Dermis blood vessel endothelial cell (primary cell): ENCODE results near the gene FANCD2. TPM values are rescaled to one million over a fixed set of nuclear protein-coding genes. Genes with fewer than 3 reads are reported as not detected.
"Not testable (repeated sequence)": the region's sequence is repeated elsewhere in the genome, so short reads cannot be mapped to it uniquely, and the experiment has no call there.

Source experiments
- DNase-seq: peaks from one replicate; pipeline ENCODE4 v3.0.0; 2010
- total RNA-seq: library from RNA; depleted of rRNA; stranded (reverse); fragments of >200 nt; gene quantifications from 2 replicates; pipeline ENCODE4 v1.2.3, GENCODE V29; 2014

FANCD2 gene
- total RNA-seq, 1 donor from 2014 or later = 15.0 TPM

DNA sequence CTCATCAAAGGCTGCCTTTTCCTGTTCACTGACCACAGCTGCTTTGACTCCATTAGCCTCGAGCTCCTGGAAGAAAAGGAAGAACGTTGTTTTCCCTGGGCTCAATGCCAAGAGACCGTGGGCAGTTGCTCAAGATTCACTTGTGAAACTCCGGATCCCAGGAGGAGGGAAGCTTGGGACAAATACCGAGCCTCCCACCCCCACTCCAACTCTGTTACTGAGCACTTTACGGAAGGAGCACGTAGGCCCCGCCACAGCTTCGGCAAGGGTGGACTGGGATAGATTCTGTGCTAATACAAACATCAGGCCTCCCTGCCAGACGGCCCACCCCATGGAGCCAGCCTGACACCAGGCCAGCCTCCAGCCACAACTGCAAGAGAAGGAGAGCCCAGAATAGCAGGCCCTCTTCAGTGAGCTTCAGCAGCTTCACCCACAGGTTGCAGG is 10.8 kb upstream of the FANCD2 start:
- DNase-seq = peak; percentile 93

GRCh38 chr3:10017636-10018292 is 8.5 kb upstream of the FANCD2 start:
- DNase-seq = no peak

DNA sequence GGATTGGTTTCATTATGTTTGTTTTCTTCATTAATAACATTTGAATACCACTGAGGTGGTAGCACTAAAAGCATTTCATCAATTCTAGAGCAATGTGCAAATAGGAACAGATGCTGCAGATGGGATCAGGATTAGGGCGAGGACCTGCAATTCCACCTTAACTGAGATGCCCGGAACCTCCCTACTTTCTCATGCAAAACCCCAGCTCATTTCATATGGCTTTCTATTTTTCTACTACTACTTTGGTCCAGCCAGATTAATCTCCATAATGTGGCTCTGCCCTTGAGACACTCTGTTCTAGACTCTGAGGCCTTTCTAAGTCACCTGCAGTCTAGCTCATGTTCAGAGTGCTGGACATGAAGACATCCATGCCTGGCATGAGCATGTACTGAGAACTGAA is 7.4 kb upstream of the FANCD2 start:
- not testable (repeated sequence) for DNase-seq

GRCh38 chr3:10019326-10019725 is 6.9 kb upstream of the FANCD2 start:
- DNase-seq = no peak

GRCh38 chr3:10021856-10022775 is 4.1 kb upstream of the FANCD2 start:
- no peak for DNase-seq

DNA sequence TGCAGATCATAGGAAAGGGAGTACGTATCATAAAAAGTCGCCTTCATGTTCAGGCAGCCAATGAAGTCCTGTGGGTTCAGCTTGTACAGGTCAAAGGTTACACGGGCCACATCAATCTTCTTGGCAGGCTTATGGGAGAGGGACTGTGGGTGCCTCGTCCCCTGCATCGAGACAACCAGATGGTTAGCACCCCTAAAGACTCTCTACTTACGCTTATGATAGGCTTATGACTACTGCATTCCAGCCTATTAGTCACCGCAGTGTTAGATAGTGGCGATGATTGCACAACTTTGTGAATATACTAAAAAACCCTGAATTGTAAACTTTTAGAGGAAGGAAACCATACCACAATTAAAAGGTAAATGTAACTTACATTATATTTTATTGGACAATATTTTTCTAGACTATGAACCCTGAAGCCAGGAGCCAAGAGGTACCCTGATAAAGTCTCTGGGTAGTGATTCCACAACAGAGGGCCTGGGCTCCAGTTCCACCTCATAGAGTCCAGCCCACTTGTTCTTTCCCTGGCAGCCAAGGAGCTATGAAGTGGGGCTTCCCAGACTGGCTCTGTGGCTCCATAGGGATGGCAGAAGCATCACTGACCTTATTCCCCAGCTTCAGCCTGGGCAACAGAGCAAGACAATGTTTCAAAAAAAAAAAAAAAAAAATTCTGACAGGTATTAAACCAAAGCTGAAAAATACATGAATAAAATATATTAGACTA is 2.5 kb upstream of the FANCD2 start:
- DNase-seq = no peak

- no peak for DNase-seq
These were observed 793 bp upstream of the FANCD2 start for GRCh38 chr3:10025205-10026083.

GRCh38 chr3:10041034-10041433 is 14.8 kb downstream of the FANCD2 start:
- DNase-seq = no peak

GRCh38 chr3:10047876-10048275 is 21.6 kb downstream of the FANCD2 start:
- no peak for DNase-seq

DNA sequence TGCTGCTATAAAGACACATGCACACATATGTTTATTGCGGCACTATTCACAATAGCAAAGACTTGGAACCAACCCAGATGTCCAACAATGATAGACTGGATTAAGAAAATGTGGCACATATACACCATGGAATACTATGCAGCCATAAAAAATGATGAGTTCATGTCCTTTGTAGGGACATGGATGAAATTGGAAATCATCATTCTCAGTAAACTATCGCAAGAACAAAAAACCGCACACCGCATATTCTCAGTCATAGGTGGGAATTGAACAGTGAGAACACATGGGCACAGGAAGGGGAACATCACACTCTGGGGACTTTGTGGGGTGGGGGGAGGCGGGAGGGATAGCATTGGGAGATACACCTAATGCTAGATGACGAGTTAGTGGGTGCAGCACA is 26.8 kb downstream of the FANCD2 start:
- not testable (repeated sequence) for DNase-seq

- DNase-seq = no peak
These were observed 28.9 kb downstream of the FANCD2 start for GRCh38 chr3:10055097-10055496.

DNA sequence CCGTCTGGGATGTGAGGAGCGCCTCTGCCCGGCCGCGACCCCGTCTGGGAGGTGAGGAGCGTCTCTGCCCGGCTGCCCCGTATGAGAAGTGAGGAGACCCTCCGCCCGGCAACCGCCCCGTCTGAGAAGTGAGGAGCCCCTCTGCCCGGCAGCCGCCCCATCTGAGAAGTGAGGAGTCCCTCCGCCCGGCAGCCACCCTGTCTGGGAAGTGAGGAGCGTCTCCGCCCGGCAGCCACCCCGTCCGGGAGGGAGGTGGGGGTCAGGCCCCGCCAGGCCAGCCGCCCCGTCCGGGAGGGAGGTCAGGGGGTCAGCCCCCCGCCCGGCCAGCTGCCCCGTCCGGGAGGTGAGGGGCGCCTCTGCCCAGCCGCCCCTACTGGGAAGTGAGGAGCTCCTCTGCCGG is 43.8 kb downstream of the FANCD2 start:
- not testable (repeated sequence) for DNase-seq

- DNase-seq = no peak
These were observed 48.4 kb downstream of the FANCD2 start for GRCh38 chr3:10074666-10075065.

GRCh38 chr3:10081871-10082270 is 55.6 kb downstream of the FANCD2 start:
- no peak for DNase-seq

GRCh38 chr3:10085738-10086137 is 59.5 kb downstream of the FANCD2 start:
- no peak for DNase-seq

DNA sequence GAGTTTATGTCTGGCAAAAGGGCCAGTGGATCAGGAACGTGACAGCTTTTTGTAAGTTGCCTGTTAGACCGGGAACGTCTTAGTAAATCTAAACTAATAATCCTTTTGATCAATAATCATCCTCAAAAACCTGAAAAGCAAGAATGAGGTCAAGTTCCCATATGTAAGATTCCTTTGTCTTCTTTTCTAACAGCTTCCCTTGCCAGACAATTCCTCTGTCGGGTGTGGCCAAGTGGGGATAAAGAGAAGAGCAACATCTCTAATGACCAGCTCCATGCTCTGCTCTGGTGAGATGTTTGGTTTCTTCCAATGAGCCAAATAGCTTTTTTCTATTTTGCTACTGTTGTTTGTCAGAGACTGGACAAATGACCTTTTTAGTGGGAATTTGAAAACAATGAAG is 62.0 kb downstream of the FANCD2 start:
- no peak for DNase-seq

DNA sequence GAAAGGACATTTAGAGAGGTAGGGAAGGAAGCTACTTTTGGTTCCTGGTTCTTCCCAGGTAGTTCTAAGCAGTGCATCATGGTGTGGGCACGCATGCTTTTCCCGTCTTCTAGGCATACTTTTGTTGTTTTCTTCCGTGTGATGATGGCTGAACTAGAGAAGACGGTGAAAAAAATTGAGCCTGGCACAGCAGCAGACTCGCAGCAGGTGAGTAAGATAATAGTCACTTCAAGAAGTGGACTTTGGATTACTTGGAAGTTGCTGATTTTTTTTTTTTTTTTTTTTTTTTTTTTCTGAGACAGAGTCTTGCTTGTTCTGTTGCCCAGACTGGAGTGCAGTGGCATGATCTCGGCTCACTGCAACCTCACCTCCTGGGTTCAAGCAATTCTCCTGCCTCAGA is 63.9 kb downstream of the FANCD2 start:
- no peak for DNase-seq

DNA sequence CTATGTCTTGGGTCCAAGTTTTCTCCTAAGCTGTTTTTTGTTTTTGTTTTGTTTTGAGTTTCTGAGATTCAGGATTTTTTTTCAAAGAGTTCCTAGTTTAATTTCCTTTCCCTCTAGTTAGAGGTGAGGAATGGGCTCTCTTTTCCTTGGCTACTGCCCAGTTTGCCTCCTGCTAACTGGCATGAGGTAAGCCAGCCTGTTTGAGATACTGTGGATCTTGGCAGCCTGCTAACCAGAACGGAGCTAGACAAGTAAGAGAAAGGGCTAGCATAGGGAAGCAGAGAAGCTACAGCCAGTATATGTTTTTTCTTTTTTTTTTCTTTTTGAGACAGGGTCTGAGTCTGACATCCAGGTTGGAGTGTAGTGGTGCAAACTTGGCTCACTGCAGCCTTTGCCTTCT is 64.5 kb downstream of the FANCD2 start:
- DNase-seq = not testable (repeated sequence)

GRCh38 chr3:10091387-10091786 is 65.2 kb downstream of the FANCD2 start:
- DNase-seq = not testable (repeated sequence)

GRCh38 chr3:10093678-10094077 is 67.4 kb downstream of the FANCD2 start:
- DNase-seq = no peak

DNA sequence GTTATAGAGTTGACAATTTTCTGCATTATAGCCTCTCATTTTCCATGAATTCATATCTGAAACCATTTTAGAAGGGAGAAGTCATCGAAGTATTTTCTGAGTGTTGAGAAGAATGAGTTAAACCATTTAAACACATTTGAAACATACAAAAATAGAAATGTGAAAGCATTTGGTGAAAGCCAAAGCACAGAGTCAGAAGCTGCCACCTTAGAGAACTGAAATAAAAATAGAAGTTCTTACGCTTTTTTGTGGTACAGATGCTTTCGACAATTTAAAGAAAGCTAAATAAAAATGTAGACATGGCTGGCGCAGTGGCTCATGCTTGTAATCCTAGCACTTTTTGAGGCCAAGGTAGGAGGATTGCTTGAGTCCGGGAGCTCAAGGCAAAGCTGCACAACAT is 72.8 kb downstream of the FANCD2 start:
- no peak for DNase-seq

DNA sequence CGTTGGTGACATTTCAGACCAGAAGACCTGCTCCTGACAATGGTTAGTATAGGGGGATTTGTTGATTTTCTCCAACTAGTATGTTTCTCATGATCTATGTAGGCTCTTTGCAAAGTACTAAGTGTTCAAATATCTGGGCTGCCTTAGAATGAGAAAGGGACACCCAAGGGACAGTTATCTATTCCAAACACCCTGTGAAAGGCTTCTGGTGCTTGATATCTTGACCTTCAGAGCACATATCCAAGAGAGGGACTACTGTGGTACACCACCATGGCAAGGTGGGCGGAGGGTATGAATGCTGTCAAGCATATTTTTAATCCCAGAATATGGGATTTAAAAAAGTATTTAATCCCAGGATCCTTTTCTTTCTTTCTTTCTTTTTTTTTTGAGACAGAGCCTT is 80.7 kb downstream of the FANCD2 start:
- DNase-seq = no peak
